Measurements from ENCODE around the gene KCNB1.

The KCNB1 gene

GRCh38 chr20:49501917-49502316 is 19.4 kb upstream of the KCNB1 start:
- FAIRE-seq (no peak), DNase-seq (ENCODE audit: low spot score) (no peak)

- FAIRE-seq, result no peak
- no peak for DNase-seq (ENCODE audit: low spot score)
These were observed 14.9 kb upstream of the KCNB1 start for GRCh38 chr20:49497398-49497669.

- FAIRE-seq (no peak), DNase-seq (ENCODE audit: low spot score) (no peak)
These were observed 14.3 kb upstream of the KCNB1 start for GRCh38 chr20:49496553-49497397.

GRCh38 chr20:49496043-49496442 is 13.6 kb upstream of the KCNB1 start:
- DNase-seq (ENCODE audit: low spot score) (no peak), FAIRE-seq (no peak)

GRCh38 chr20:49490689-49491088 is 8.2 kb upstream of the KCNB1 start:
- no peak for DNase-seq (ENCODE audit: low spot score)
- no peak for FAIRE-seq

GRCh38 chr20:49489688-49490087 is 7.2 kb upstream of the KCNB1 start:
- DNase-seq (ENCODE audit: low spot score) (no peak), FAIRE-seq (no peak)

- no peak for FAIRE-seq
- no peak for DNase-seq (ENCODE audit: low spot score)
These were observed 3.6 kb upstream of the KCNB1 start for GRCh38 chr20:49486064-49486463.

- DNase-seq (ENCODE audit: low spot score) (no peak), FAIRE-seq (no peak)
These were observed 3.1 kb upstream of the KCNB1 start for GRCh38 chr20:49485563-49485962.

- FAIRE-seq, result no peak
- peak; percentile 54 for DNase-seq (ENCODE audit: low spot score)
These were observed 2.0 kb upstream of the KCNB1 start for GRCh38 chr20:49484180-49485140.

GRCh38 chr20:49483696-49484123 is 1.2 kb upstream of the KCNB1 start:
- DNase-seq (ENCODE audit: low spot score) (no peak), FAIRE-seq (no peak)

GRCh38 chr20:49483018-49483695 is 689 bp upstream of the KCNB1 start:
- DNase-seq (ENCODE audit: low spot score), result no peak
- no peak for FAIRE-seq

GRCh38 chr20:49482173-49482572 is 295 bp downstream of the KCNB1 start:
- DNase-seq (ENCODE audit: low spot score), result no peak
- no peak for FAIRE-seq

GRCh38 chr20:49481116-49481515 is 1.4 kb downstream of the KCNB1 start:
- no peak for FAIRE-seq
- DNase-seq (ENCODE audit: low spot score), result no peak

- FAIRE-seq, result no peak
- no peak for DNase-seq (ENCODE audit: low spot score)
These were observed 2.2 kb downstream of the KCNB1 start for GRCh38 chr20:49480236-49480635.

- DNase-seq (ENCODE audit: low spot score), result no peak
- no peak for FAIRE-seq
These were observed 2.7 kb downstream of the KCNB1 start for GRCh38 chr20:49479785-49480184.

- FAIRE-seq (no peak), DNase-seq (ENCODE audit: low spot score) (no peak)
These were observed 3.4 kb downstream of the KCNB1 start for GRCh38 chr20:49478754-49479689.

GRCh38 chr20:49478266-49478665 is 4.2 kb downstream of the KCNB1 start:
- no peak for DNase-seq (ENCODE audit: low spot score)
- no peak for FAIRE-seq

GRCh38 chr20:49477200-49477599 is 5.3 kb downstream of the KCNB1 start:
- no peak for FAIRE-seq

GRCh38 chr20:49476016-49476355 is 6.5 kb downstream of the KCNB1 start:
- no peak for FAIRE-seq
- no peak for DNase-seq (ENCODE audit: low spot score)

More at GRCh38 chr20:49477200-49477599, 5.3 kb downstream of the KCNB1 start:
- DNase-seq (ENCODE audit: low spot score), result no peak

GRCh38 chr20:49475292-49476015 is 7.0 kb downstream of the KCNB1 start:
- no peak for DNase-seq (ENCODE audit: low spot score)
- no peak for FAIRE-seq
